Right cardiac atrium (tissue), 5 donors: Measurements from ENCODE around the gene RIPOR1. TPM values are rescaled to one million over a fixed set of nuclear protein-coding genes. Genes with fewer than 3 reads are reported as not detected.
A peak's percentile ranks its signal among the peaks of the same experiment; 100 is the strongest.

Source experiments
- ATAC-seq, 2 donors: fragments of 200-7000 bp; cut with Tn5 transposase; one replicate each; pipeline versions ENCODE4 v1.8.0 to v1.9.1; 2020; ENCODE audit warnings: moderate library complexity in 2 of 2, mild to moderate bottlenecking in 1 of 2
- DNase-seq, 3 donors: peaks; one replicate each; pipeline ENCODE4 v3.0.0-alpha.2; 2020
- H3K27ac ChIP-seq: one replicate; pipeline ENCODE4 v1.5.1; 2013; ENCODE audit warnings: mild to moderate bottlenecking, low read length, control low read depth, moderate library complexity
- H3K27me3 ChIP-seq: one replicate; pipeline ENCODE4 v1.6.1; 2013; ENCODE audit not compliant: control insufficient read depth, insufficient read depth
- H3K4me1 ChIP-seq: one replicate; pipeline ENCODE4 v1.6.1; 2013; ENCODE audit warnings: low read length; ENCODE audit not compliant: control insufficient read depth, insufficient read depth
- H3K4me3 ChIP-seq: one replicate; pipeline ENCODE4 v1.5.1; 2013; ENCODE audit warnings: low read length, control low read depth
- H3K9me3 ChIP-seq: one replicate; pipeline ENCODE4 v1.6.1; 2013; ENCODE audit warnings: low read length; ENCODE audit not compliant: control insufficient read depth
- WGBS: extraction: QIAGEN DNeasy Blood & Tissue Kit; methylation state at CpG from one replicate; pipeline ENCODE4 v1.1.7; 2013; 5-methylcytosine and 5-hydroxymethylcytosine counted together
- intact Hi-C, 4 donors: fragments of 100-400 bp; cut with DNase I; formaldehyde crosslinking; loops; one replicate each; pipeline versions ENCODE4 v1.11.0 to v1.14.0; 2022 to 2023
- polyA plus RNA-seq: library from polyadenylated mRNA; stranded (reverse); fragments of 200-250 nt; gene quantifications from one replicate; pipeline ENCODE4 v1.2.3, GENCODE V29; 2013
- total RNA-seq, 4 donors: library from RNA; stranded (reverse); fragmentation: NEBNext Ultra II Directional; extraction: Animal tissue kit (Norgen Biotek cat#: 25700); gene quantifications; one replicate each; pipeline ENCODE4 v1.2.1, GENCODE V29; 2021
- donor health status: healthy with polysubstance abuse.
- donor health status: DM: no; HTN: yes; CAD: no.
- donor health status: DM: no; HTN: no; CAD: no.
- donor health status: DM: no; HTN: yes; CAD: no; lungs with severe emphysema.
- donor health status: DM: yes; HTN: yes; CAD: no.

Gene RIPOR1
- total and polyA plus RNA-seq, 5 donors, result 43.8 to 86.6 (median 80.9) TPM

DNA sequence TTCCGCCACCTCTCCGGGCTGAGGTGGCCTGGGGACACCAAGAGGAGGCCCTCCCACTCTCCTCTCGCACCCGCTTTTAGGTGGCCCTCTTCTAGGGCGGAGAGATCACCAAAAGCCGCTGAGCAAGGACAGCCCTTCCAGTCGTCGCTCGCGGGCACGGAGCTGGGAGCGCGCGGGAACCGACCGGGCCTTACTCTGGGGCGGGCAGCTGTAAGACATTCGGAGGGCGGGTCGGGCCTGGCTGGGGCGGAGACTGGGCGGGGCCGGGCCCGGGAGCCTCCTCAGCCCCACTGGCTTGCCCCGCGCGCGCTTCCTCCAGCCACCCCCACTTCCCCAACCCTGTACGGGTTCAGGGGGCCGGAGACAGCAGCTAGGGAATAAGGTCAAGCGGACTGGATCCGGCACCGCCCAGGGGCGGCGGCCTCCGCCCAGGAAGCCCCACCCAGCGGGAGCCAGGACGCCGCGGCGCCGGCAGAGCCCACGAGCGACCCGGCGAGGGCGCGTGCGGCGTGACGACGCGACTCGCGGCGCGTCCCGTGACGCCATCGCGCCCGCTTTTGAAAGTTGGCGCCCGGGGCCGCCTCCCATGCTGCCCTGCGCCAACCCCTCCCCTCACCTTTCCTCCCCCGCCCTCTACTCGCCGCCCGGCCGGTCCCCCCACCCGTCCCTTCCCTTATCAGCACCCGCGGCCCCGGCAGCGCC is 33.3 kb downstream of the RIPOR1 start:
- Histone ChIP-seq H3K4me1 (peaks cover 2% of the 10 kb centered on the region), H3K9me3 (no peaks in the 10 kb centered on the region), H3K27ac (peak overlapping the region; percentile 90), H3K27me3 (no peaks in the 10 kb centered on the region), H3K4me3 (peak overlapping the region; percentile 79)
- ATAC-seq (peak; percentile 96), DNase-seq (peak; percentile 97 to 99 (median 99))
- under 1% methylated on average over 76 of the region's 76 CpGs for WGBS
- intact Hi-C loops, result loop anchor here (10.0 kb wide), 2 partner anchors 83 to 103 kb away; partner anchors contain the start of genes ACD (in 3 of the 4), C16orf86 (in 3 of the 4), ENKD1 (in 3 of the 4) and PARD6A (in 3 of the 4)

- Histone ChIP-seq H3K4me3 (peak within 1 kb of the TSS; percentile 79), H3K4me1 (peaks cover 2% of the 10 kb centered on the region), H3K9me3 (no peaks in the 10 kb centered on the region), H3K27me3 (no peaks in the 10 kb centered on the region), H3K27ac (peak within 1 kb of the TSS; percentile 99)
- WGBS, result under 1% methylated on average over 61 of the region's 62 CpGs
- DNase-seq, result peak; percentile 83 to 94 (median 94)
- intact Hi-C loops, result loop anchor here (10.0 kb wide), 2 partner anchors 82 to 102 kb away; partner anchors contain the start of genes ACD (in 3 of the 4), C16orf86 (in 3 of the 4), ENKD1 (in 3 of the 4) and PARD6A (in 3 of the 4)
- peak; percentile 34 to 65 for ATAC-seq
Observed at GRCh38 chr16:67562526-67562917, 33.9 kb downstream of the RIPOR1 start, which contains the start of gene CTCF. CTCF (plus strand) TSS chr16:67562526; CDS start chr16:67610833, 48,307 bp downstream.

GRCh38 chr16:67562918-67563707 is 34.5 kb downstream of the RIPOR1 start:
- under 1% methylated on average over 96 of the region's 96 CpGs for WGBS
- H3K27ac ChIP-seq, result peak overlapping the region; percentile 91
- DNase-seq, result peak; percentile 69 to 88 (median 88)
- H3K9me3 ChIP-seq, result no peaks in the 10 kb centered on the region
- peak overlapping the region; percentile 79 for H3K4me3 ChIP-seq
- ATAC-seq, result peak; percentile 31 to 35
- no peaks in the 10 kb centered on the region for H3K27me3 ChIP-seq
- intact Hi-C loops, result loop anchor here (10.0 kb wide), 2 partner anchors 82 to 102 kb away; partner anchors contain the start of genes ACD (in 3 of the 4), C16orf86 (in 3 of the 4), ENKD1 (in 3 of the 4) and PARD6A (in 3 of the 4)
- peaks cover 2% of the 10 kb centered on the region for H3K4me1 ChIP-seq

- no peaks in the 10 kb centered on the region for H3K27me3 ChIP-seq
- WGBS, result 2% methylated on average over 20 of the region's 20 CpGs
- H3K4me3 ChIP-seq, result peak overlapping the region; percentile 79
- H3K4me1 ChIP-seq, result peaks cover 2% of the 10 kb centered on the region
- ATAC-seq, result no peak
- H3K9me3 ChIP-seq, result no peaks in the 10 kb centered on the region
- intact Hi-C loops, result loop anchor here (10.0 kb wide), 2 partner anchors 81 to 101 kb away; partner anchors contain the start of genes ACD (in 3 of the 4), C16orf86 (in 3 of the 4), ENKD1 (in 3 of the 4) and PARD6A (in 3 of the 4)
- peak; percentile 41 to 66 (median 60) for DNase-seq
- H3K27ac ChIP-seq, result peak overlapping the region; percentile 91
Observed at GRCh38 chr16:67563708-67564468, 35.3 kb downstream of the RIPOR1 start.

DNA sequence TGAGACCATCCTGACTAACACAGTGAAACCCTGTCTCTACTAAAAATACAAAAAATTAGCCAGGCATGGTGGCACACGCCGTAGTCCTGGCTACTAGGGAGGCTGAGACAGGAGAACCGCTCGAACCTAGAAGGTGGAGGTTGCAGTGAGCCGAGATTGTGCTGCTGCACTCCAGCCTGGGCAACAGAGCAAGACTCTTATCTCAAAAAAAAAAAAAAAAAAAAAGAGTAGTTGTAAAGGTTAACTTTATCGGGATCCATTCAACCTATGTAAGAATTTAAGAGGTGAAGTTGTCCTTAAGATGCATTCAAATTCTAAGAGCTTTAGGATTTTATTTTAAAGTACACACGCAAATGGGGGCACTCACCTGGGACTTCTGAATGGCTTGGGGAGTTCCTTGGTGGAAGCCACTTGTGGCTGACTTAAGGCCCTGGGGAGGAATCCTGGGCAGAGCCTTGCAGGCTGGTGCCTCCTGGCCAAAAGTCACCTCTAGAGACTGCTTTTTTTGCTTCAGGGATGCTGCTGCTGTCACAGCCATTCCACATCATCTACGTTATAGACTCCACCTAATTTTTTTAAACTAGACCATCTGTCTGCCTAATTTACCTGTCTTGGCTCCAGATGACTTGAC is 37.0 kb downstream of the RIPOR1 start:
- DNase-seq (peak in 1 of 3 donors; percentile 9), ATAC-seq (no peak)
- Histone ChIP-seq H3K27me3 (no peaks in the 10 kb centered on the region), H3K4me3 (no peak overlapping the region), H3K9me3 (no peaks in the 10 kb centered on the region), H3K4me1 (peaks cover 2% of the 10 kb centered on the region), H3K27ac (no peak overlapping the region)
- 92% methylated on average over 8 of the region's 8 CpGs for WGBS
- intact Hi-C loops, result loop anchor here (10.0 kb wide), 2 partner anchors 79 to 99 kb away; partner anchors contain the start of genes ACD (in 3 of the 4), C16orf86 (in 3 of the 4), ENKD1 (in 3 of the 4) and PARD6A (in 3 of the 4)

- 90% methylated on average over 2 of the region's 2 CpGs for WGBS
- Histone ChIP-seq H3K9me3 (no peaks in the 10 kb centered on the region), H3K27me3 (no peaks in the 10 kb centered on the region), H3K4me1 (no peaks in the 10 kb centered on the region), H3K4me3 (no peak overlapping the region), H3K27ac (no peak overlapping the region)
- ATAC-seq, result no peak
- no peak for DNase-seq
- intact Hi-C loops, result no loop called here
Observed at GRCh38 chr16:67571464-67571863, 42.8 kb downstream of the RIPOR1 start.

DNA sequence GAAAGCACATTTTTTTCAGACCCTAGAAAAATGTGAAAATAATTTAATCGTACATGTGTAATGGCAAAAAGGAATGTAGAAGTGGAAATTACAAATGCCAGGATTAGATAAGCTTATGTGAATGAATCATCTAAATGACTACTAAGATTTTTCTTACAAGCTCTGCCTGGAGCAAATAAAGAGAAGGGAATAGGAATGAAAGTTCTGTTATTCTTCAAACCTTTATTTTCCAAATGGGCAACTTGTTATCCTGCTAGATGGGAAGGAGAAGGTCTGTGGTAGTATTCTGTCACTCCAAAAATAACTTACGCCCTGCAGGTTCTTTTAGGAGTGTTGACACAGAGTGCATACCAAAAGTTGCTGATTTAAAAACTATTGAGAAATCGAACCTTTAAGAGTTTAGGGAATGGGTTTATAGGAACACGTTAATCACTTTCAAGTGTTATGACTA is 43.4 kb downstream of the RIPOR1 start:
- WGBS, result 64% methylated on average over 4 of the region's 4 CpGs
- DNase-seq (no peak), ATAC-seq (no peak)
- H3K9me3 ChIP-seq, result no peaks in the 10 kb centered on the region
- intact Hi-C loops, result no loop called here
- H3K27ac ChIP-seq, result no peak overlapping the region
- H3K4me3 ChIP-seq, result no peak overlapping the region
- H3K4me1 ChIP-seq, result no peaks in the 10 kb centered on the region
- no peaks in the 10 kb centered on the region for H3K27me3 ChIP-seq

GRCh38 chr16:67579686-67580085 is 51.1 kb downstream of the RIPOR1 start:
- Histone ChIP-seq H3K27me3 (no peaks in the 10 kb centered on the region), H3K27ac (no peak overlapping the region), H3K4me3 (no peak overlapping the region), H3K4me1 (no peaks in the 10 kb centered on the region), H3K9me3 (no peaks in the 10 kb centered on the region)
- WGBS, result 87% methylated on average over 4 of the region's 4 CpGs
- ATAC-seq, result no peak
- intact Hi-C loops, result no loop called here
- no peak for DNase-seq

GRCh38 chr16:67580202-67580601 is 51.6 kb downstream of the RIPOR1 start:
- intact Hi-C loops, result no loop called here
- Histone ChIP-seq H3K9me3 (no peaks in the 10 kb centered on the region), H3K27ac (no peak overlapping the region), H3K27me3 (no peaks in the 10 kb centered on the region), H3K4me1 (no peaks in the 10 kb centered on the region), H3K4me3 (no peak overlapping the region)
- DNase-seq, result no peak
- no peak for ATAC-seq
- WGBS, result 98% methylated on average over 4 of the region's 4 CpGs

- H3K27me3 ChIP-seq, result no peaks in the 10 kb centered on the region
- ATAC-seq, result no peak
- H3K4me3 ChIP-seq, result no peak overlapping the region
- intact Hi-C loops, result no loop called here
- no peak for DNase-seq
- 92% methylated on average over 4 of the region's 4 CpGs for WGBS
- H3K4me1 ChIP-seq, result peaks cover 1% of the 10 kb centered on the region
- H3K27ac ChIP-seq, result no peak overlapping the region
- H3K9me3 ChIP-seq, result no peaks in the 10 kb centered on the region
Observed at GRCh38 chr16:67593288-67593687, 64.7 kb downstream of the RIPOR1 start.
